Activated naive CD8-positive, alpha-beta T cell (primary cell): ENCODE measurements around the gene IRF8.
A peak's percentile ranks its signal among the peaks of the same experiment; 100 is the strongest.

Experiments used
- H3K27ac Mint-ChIP-seq: one replicate; pipeline ENCODE4 v1.8.0; 2021; ENCODE audit warnings: mixed read lengths
- H3K27me3 Mint-ChIP-seq: one replicate; pipeline ENCODE4 v1.8.0; 2021; ENCODE audit warnings: mixed read lengths
- H3K36me3 Mint-ChIP-seq: one replicate; pipeline ENCODE4 v1.8.0; 2021; ENCODE audit warnings: mixed read lengths
- H3K4me1 Mint-ChIP-seq: one replicate; pipeline ENCODE4 v1.8.0; 2021; ENCODE audit warnings: low read depth, mixed read lengths
- H3K4me3 Mint-ChIP-seq: one replicate; pipeline ENCODE4 v1.8.0; 2021; ENCODE audit warnings: mild to moderate bottlenecking, mixed read lengths
- H3K9me3 Mint-ChIP-seq: one replicate; pipeline ENCODE4 v1.8.0; 2021; ENCODE audit warnings: low read depth, mixed read lengths

Gene IRF8

DNA sequence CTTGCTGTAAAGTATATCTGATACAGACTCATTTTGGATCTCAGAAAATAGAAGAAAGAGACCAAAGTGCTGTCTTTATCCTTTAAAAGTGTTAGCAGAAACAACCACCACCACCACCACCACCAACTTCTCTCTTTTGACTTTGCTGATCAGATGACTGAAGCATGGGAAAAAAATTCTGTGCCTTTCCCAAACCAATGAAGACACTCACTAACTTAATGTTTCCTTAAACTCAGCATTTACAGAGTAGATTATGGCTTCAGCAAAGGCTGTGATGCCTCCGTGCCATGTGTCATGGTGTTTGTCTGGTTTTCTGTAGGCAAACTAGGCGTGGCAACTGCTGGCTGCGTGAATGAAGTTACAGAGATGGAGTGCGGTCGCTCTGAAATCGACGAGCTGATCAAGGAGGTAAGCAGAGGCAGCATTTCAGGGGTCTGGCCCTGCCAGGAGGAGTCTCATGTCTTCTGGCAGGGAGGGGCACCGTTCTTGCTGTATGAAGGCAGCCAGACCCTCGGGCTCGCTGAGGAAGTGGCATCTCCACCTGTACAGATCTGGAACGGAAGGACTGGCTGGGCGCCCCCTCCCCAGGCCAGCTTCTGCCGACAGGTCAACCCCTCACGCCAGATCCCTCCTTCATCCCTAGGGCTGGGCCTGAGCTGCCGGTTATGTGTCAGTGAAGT, 12.4 kb downstream of the IRF8 start:
- no peaks in the 10 kb centered on the region for H3K27me3 Mint-ChIP-seq
- peaks cover 20% of the 10 kb centered on the region for H3K36me3 Mint-ChIP-seq
- no peak overlapping the region for H3K4me3 Mint-ChIP-seq
- H3K27ac Mint-ChIP-seq: no peak overlapping the region
- no peaks in the 10 kb centered on the region for H3K9me3 Mint-ChIP-seq
- H3K4me1 Mint-ChIP-seq: peaks cover 20% of the 10 kb centered on the region

DNA sequence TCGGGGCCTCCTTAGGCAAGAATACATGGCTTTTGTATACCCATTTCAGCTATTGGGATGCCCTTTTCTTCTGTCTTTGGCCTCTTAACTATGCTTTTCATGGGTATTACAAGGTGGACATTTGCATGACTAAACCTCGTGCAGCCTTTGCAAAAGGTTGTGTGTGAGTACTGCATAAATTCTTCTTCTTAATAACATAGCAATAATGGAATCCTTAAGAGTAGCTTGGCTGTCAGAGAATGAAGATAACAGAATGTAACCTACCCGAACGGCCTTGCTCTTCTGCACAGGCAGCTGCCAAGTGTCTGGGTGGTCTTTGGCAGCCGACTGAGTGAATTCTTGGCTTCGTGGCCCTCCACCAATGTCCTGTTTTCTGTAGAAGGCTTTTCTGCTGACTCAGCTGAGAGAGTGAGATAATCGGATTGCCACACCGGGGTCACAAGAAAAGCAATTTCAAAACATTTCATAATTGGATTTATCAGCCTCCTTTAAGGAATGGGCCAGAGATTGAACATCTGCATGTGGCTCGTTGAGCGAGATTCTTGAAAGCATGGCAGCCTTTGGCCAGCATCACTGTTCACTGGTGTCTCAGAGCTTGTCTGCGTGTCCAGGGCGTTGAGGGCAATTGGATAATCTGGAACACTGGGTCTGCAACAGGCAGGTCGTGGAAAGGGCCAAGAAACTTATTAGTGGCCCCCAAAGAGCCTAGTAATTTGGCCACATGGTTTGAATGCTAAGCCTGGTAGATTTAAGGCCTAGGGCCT, 13.4 kb downstream of the IRF8 start:
- Mint-ChIP-seq H3K27me3 (no peaks in the 10 kb centered on the region), H3K36me3 (peaks cover 20% of the 10 kb centered on the region), H3K9me3 (no peaks in the 10 kb centered on the region), H3K27ac (no peak overlapping the region), H3K4me3 (no peak overlapping the region), H3K4me1 (peaks cover 21% of the 10 kb centered on the region)

DNA sequence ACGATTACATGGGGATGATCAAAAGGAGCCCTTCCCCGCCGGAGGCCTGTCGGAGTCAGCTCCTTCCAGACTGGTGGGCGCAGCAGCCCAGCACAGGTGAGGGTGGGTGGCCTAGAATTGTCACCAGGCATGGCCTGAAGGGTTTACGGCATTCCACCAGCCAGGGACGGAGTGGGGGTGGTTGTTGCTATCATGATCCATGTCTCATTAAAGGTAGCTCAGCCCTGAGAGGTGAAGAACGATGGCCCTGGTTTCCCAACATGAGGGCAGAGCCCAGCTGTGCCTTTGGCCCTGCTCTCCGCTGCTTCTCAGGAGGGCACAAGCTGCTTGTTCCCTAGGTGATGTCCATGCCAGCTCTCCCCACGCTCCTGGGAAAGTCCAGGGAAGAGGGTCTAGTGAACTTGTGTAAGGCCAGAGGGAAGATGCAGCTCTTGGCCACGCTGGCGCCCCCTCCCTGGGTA, 14.2 kb downstream of the IRF8 start:
- peaks cover 24% of the 10 kb centered on the region for H3K36me3 Mint-ChIP-seq
- H3K9me3 Mint-ChIP-seq: no peaks in the 10 kb centered on the region
- no peak overlapping the region for H3K4me3 Mint-ChIP-seq
- H3K27me3 Mint-ChIP-seq: no peaks in the 10 kb centered on the region
- peak overlapping the region; percentile 61 for H3K27ac Mint-ChIP-seq
- peaks cover 20% of the 10 kb centered on the region for H3K4me1 Mint-ChIP-seq

DNA sequence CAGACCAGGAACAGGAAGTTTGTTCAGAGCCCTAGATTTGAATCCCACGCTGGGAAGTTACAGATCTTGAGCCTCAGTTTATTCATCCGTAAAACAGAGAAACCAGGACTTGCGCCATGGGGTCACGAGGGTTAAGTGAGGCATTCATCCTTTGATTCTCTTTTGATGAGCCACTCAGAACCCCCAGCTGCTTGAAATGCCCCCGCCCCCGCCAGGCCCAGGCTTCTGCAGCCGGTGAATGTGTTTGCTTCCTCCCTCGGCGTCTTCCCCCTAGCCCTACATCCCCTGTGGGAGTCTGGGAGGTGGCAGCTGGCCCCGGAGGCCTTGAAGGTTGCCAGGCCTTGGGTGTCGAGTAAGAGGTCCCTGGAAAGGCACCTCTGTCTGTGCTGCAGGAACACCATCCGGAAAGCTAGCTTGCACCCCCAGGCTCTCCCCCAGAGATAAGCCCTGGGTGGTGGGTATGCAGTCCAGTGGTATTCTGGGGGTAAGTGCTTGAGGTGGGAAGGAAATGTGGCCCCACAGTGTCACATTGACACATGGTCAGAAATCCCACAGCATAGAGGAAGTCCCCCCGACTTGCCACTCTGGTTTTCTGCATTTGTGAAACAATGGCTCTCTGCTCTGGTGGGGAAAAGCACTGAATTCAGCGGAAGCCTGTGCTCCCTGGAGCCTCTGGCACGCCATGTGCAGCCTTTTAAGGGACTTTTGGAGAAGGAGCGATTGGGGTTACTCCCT, 14.9 kb downstream of the IRF8 start:
- no peaks in the 10 kb centered on the region for H3K9me3 Mint-ChIP-seq
- H3K27ac Mint-ChIP-seq: peak overlapping the region; percentile 61
- no peaks in the 10 kb centered on the region for H3K27me3 Mint-ChIP-seq
- H3K4me1 Mint-ChIP-seq: peaks cover 13% of the 10 kb centered on the region
- no peak overlapping the region for H3K4me3 Mint-ChIP-seq
- peaks cover 17% of the 10 kb centered on the region for H3K36me3 Mint-ChIP-seq

DNA sequence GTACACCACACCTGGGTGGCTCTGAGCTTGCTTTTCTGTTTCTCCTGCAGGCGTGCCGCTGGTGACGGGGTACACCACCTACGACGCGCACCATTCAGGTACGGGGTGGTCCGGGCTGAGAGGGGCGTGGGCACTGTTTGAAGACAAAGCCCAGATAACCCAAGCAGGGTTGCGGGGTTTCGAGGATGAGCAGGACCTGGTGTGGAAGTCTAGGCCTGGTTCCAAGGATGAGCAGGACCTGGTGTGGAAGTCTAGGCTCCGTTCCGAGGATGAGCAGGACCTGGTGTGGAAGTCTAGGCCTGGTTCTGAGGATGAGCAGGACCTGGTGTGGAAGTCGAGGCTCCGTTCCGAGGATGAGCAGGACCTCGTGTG, 15.4 kb downstream of the IRF8 start:
- H3K4me3 Mint-ChIP-seq: no peak overlapping the region
- H3K27me3 Mint-ChIP-seq: no peaks in the 10 kb centered on the region
- peak overlapping the region; percentile 41 for H3K27ac Mint-ChIP-seq
- peaks cover 15% of the 10 kb centered on the region for H3K36me3 Mint-ChIP-seq
- H3K4me1 Mint-ChIP-seq: peaks cover 12% of the 10 kb centered on the region
- H3K9me3 Mint-ChIP-seq: no peaks in the 10 kb centered on the region

DNA sequence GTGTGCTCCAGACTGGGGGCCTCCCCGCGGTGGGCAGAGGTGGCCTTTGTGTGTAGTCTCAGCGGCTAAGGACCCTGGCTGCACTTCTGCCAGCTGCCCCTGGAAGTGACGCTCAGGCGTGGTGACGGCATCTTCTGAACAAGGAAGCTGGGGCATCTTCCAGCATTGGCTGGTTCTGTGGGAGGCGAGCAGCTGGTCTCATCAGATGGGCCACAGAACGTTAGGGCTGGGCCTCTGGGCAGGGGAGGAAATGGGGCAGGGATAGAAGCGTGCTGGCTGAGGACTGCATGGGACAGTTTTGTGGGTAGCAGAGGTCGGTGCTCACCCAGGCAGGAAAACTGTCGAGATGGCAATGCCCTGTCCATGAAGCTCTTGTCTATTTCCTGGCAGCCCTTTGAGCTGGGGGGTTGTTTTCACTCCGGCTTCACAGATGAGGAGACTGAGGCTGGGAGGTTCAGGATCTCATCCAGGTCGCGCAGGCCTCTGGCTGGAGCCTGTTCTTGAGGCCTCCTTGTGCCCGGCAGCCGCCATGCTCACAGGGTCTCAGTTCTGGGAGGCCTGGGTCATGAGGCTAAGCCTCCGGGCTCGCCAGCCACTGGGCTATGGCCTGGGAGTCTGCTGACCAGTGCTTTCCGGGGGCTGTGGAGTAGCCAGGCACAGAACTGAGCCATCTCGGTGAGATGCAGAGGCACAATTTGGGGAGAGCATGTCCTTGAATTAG, 16.3 kb downstream of the IRF8 start:
- H3K4me1 Mint-ChIP-seq: peaks cover 12% of the 10 kb centered on the region
- H3K27ac Mint-ChIP-seq: no peak overlapping the region
- no peaks in the 10 kb centered on the region for H3K27me3 Mint-ChIP-seq
- H3K4me3 Mint-ChIP-seq: no peak overlapping the region
- H3K9me3 Mint-ChIP-seq: no peaks in the 10 kb centered on the region
- H3K36me3 Mint-ChIP-seq: peaks cover 15% of the 10 kb centered on the region

DNA sequence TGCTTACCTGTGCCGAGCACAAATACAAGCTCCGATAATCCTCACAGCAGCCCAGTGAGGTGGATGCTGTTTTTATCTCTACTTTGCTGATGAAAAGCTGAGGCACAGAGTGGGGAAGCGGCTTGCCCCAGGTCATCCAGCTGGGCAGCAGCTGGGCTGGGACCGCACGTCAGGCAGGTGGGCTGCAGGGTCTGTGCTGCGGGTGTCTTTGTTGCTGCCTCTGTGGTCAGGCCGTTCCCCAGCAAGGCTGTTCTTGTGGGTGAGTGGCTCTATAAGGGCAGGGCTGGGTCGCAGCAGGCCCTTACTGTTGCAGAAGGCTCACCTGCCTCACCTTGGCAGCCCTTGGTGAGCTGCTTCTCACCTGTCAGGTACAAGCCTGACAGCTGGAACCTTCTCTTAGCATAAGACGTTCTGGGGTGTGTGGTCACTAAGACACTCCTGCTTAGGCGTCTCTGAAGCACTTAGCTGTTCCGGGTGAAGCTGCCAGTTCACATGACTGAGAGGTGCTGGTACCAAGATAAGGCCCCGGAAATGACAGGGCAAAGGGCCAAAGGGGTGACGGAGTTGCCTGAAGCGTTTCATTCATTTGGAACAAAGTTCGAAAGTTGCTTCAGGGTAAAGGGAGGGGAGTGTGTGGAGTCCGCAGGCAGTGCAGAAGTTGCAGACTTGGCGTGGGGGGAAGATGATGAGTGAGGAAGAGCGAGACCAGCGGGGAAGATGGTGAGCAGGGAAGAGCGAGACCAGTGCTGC, 17.4 kb downstream of the IRF8 start:
- Mint-ChIP-seq H3K27ac (peak overlapping the region; percentile 66), H3K36me3 (peaks cover 19% of the 10 kb centered on the region), H3K9me3 (no peaks in the 10 kb centered on the region), H3K4me3 (no peak overlapping the region), H3K4me1 (peaks cover 12% of the 10 kb centered on the region), H3K27me3 (no peaks in the 10 kb centered on the region)

DNA sequence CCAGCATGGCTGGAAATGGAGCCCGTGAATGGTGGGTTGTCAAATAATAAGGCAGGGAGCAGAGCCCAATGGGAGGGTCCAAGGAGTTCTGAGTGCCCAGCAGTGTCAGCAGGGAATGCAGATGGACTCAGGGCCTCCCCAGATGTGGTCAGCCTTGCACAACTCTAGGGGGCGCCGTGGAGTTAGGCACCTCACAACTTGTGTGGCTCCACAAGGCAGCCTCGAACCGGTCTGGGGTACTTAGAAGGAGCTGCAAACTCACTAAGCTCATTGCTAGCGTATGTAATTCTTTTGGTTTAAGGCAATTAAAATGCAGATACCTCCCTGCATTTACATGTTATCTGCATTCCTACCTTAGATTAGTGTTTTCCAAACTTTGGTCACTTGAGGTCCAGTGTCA, 18.1 kb downstream of the IRF8 start:
- H3K27me3 Mint-ChIP-seq: no peaks in the 10 kb centered on the region
- H3K27ac Mint-ChIP-seq: no peak overlapping the region
- H3K4me1 Mint-ChIP-seq: peaks cover 13% of the 10 kb centered on the region
- H3K9me3 Mint-ChIP-seq: no peaks in the 10 kb centered on the region
- H3K4me3 Mint-ChIP-seq: no peak overlapping the region
- peaks cover 21% of the 10 kb centered on the region for H3K36me3 Mint-ChIP-seq

DNA sequence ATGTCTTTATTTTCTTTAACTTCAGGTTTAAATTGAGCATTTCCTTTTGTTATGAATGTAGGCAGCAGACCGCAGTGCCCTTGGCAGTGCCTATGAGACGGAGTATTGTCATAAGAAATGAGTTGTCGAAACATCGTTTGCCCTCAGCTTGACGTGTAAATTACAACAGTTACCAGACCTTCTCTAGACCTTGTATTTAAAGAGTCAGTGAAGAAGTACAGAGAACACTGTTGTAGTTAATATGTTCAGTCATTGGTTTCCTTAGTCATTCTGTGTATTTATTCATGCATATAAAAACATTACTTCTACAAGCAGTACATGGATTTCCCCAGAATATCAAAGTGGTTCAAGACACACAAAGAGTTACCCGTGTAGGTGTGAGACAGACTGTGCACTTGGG, 19.0 kb downstream of the IRF8 start:
- no peaks in the 10 kb centered on the region for H3K9me3 Mint-ChIP-seq
- no peaks in the 10 kb centered on the region for H3K27me3 Mint-ChIP-seq
- no peak overlapping the region for H3K4me3 Mint-ChIP-seq
- peaks cover 15% of the 10 kb centered on the region for H3K36me3 Mint-ChIP-seq
- H3K4me1 Mint-ChIP-seq: peaks cover 11% of the 10 kb centered on the region
- no peak overlapping the region for H3K27ac Mint-ChIP-seq

DNA sequence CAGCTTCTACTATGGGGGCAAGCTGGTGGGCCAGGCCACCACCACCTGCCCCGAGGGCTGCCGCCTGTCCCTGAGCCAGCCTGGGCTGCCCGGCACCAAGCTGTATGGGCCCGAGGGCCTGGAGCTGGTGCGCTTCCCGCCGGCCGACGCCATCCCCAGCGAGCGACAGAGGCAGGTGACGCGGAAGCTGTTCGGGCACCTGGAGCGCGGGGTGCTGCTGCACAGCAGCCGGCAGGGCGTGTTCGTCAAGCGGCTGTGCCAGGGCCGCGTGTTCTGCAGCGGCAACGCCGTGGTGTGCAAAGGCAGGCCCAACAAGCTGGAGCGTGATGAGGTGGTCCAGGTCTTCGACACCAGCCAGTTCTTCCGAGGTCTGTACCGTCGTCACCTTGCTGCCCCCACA, 19.5 kb downstream of the IRF8 start:
- Mint-ChIP-seq H3K4me1 (peaks cover 11% of the 10 kb centered on the region), H3K27ac (no peak overlapping the region), H3K36me3 (peaks cover 15% of the 10 kb centered on the region), H3K27me3 (no peaks in the 10 kb centered on the region), H3K9me3 (no peaks in the 10 kb centered on the region), H3K4me3 (no peak overlapping the region)

DNA sequence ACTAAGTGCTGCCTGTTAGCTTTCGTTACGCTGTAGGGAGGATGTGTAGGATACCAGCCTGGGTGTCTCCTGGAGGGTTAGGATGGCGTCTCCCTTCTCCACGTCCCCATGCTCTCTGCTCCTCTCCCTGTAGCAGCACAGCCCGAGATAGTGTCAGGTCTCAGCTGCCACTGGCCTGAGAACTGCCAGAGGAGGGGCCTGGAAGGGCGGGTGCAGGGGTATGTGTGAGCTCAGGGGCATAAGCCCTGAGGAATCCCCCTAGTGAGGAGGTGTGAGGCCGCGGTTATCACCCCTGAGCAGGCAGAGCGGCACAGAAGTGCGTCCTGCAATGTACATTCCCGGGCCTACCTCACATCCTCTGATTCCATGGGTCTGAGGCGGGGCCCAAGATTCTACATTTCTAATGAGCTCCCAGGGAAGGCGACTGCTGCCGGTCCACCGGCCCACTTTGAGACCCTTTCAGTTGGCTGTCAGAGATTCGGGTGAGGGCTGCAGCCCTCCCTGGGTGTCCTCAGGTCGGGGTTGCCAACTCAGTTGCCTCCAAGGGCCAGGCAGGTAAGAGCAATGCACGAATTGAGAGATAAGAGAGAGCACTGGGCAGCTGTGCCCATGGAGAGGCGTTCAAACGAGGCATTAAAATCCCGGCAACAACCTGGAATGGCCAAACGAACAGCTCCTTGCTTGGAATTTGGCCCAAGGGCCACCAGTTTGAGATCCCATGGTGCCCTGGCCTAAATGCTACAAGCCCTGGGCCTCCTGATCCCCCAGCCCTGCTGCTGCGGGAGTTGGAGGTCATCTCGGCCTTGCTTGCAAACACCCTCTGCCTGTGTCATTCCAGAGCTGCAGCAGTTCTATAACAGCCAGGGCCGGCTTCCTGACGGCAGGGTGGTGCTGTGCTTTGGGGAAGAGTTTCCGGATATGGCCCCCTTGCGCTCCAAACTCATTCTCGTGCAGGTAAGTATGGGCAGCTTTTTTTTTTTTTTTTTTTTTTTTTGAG, 20.6 kb downstream of the IRF8 start:
- H3K36me3 Mint-ChIP-seq: peaks cover 17% of the 10 kb centered on the region
- H3K4me1 Mint-ChIP-seq: peaks cover 20% of the 10 kb centered on the region
- no peak overlapping the region for H3K4me3 Mint-ChIP-seq
- no peaks in the 10 kb centered on the region for H3K9me3 Mint-ChIP-seq
- H3K27ac Mint-ChIP-seq: peak overlapping the region; percentile 34
- H3K27me3 Mint-ChIP-seq: no peaks in the 10 kb centered on the region

DNA sequence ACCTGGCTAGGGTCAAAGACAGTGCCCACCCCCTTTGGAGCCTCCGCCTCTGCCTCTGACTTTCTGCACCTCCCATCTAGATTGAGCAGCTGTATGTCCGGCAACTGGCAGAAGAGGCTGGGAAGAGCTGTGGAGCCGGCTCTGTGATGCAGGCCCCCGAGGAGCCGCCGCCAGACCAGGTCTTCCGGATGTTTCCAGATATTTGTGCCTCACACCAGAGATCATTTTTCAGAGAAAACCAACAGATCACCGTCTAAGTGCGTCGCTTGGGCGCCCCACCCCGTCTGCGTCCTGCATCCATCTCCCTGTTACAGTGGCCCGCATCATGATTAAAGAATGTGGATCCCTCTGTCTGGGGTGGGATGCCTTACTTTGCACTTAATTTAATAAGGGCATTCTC, 22.1 kb downstream of the IRF8 start:
- Mint-ChIP-seq H3K27me3 (no peaks in the 10 kb centered on the region), H3K9me3 (no peaks in the 10 kb centered on the region), H3K4me3 (no peak overlapping the region), H3K36me3 (peaks cover 17% of the 10 kb centered on the region), H3K4me1 (peaks cover 33% of the 10 kb centered on the region), H3K27ac (peak overlapping the region; percentile 46)
